Kidney capillary endothelial cell (primary cell): ENCODE results near the gene NRF1.
A peak's percentile ranks its signal among the peaks of the same experiment; 100 is the strongest.
"Not testable (repeated sequence)": the region's sequence is repeated elsewhere in the genome, so short reads cannot be mapped to it uniquely, and the experiment has no call there.

ENCODE experiments used
- DNase-seq: peaks from one replicate; pipeline ENCODE4 v3.0.0-alpha.2; 2018; ENCODE audit warnings: low spot score

The NRF1 gene

GRCh38 chr7:129607471-129608120, 3.9 kb upstream of the NRF1 start:
- peak; percentile 33 for DNase-seq

GRCh38 chr7:129609666-129610065, 1.9 kb upstream of the NRF1 start:
- DNase-seq: no peak

DNA sequence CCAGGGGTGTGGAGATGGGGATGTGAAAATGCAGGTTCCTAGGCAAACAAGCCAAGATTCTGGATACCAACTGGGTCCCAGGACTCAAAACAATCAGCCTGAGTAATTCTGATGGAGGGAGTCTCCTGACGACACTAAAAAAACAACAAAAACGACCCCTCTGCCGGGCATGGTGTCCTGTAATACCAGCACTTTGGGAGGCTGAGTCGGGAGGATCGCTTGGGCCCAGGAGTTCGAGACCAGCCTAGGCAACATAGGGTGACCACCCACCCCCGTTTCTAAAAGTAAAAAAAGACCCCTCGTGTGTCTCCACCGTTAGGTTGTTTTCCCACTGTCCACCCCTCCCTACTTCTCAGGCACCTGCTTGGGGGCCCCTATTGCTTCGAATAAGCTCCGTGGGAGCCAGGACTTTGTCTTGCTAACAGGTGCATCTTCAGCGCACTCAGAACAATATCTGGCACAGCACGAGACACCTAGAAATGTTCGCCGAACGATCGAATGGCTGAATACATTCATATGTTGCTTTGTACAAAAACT, 743 bp upstream of the NRF1 start:
- DNase-seq: no peak

DNA sequence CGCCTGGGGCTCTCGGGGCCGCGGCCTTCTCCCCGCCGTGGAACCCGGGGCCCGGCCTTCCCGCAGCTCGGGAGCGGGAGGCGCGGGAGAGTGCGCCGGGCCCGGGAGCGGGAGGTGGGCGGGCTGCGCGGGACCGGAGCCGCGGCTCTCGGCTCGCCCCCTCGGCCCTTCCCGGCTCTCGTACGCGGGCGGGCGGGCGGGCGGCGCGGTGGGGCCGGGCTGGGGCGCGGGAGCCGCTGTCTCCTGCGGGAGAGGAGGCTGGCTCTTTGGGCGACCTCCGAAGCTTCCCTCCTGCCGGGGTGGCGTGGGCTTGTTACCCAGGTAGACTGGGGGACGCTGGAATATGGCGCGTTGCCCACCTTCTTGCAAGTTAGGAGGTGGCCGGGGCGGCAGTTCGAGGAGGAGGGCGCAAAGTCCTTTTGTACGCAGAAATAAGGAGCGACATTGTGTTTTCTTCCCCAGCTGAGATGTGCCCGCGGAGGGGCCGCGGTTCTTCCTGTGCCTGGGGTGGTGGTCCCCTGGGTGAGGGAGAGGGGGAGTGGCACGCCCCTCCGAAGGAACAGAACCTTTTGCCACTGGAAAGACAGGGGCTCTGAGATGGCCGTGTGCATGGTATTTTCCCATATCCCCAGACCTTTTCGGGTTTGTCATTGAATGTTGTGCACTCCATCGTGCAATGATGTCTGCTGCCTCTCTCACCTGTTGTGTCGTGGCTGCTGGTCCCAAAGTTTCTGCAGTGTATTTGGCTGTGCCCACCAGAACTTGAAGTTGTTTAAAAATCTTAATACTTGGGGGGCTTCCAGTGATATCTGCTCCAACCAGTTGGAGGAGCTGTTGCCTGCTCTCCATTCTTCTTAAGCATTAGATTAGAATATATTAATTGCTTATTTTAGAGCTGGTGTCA, 844 bp downstream of the NRF1 start:
- DNase-seq: peak; percentile 42

DNA sequence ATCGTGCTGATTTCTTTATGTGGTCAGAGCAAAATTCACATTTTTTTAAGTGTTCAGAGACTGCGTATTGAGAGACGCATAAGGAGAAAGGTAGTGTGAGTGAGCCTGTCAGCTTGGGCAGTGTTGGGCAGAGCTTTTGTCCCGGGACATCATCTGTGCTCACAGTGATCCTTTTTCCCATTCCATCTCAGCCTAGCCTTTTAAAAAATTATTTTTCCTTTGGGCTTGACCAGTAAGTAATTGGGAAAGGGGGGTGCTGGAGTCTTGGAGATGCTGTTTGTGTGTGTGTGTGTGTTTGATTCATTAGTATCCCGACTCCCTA, 1.5 kb downstream of the NRF1 start:
- no peak for DNase-seq

- no peak for DNase-seq
Observed at GRCh38 chr7:129615018-129615417, 3.5 kb downstream of the NRF1 start.

- no peak for DNase-seq
Observed at GRCh38 chr7:129616530-129616929, 5.0 kb downstream of the NRF1 start.

GRCh38 chr7:129617178-129617577, 5.7 kb downstream of the NRF1 start:
- no peak for DNase-seq

DNA sequence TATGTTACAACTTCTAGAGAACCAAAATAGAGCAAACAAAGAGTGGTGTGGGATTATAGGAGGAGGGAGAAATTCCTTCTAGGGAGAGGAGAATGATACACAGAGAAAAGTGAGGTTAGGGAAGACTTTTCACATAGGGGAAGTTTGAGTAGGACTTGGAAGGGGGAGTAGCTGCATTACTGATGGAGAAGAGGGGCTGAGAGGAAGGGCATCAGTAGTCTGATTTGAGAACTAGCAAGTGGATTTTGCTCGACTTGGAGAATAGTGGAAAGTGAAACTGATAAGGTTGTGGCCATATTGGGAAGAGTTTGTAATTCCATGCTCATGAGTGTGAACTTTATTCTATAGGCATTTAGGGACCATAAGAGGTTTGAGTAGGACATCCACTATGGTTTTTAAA, 6.1 kb downstream of the NRF1 start:
- DNase-seq: no peak

DNA sequence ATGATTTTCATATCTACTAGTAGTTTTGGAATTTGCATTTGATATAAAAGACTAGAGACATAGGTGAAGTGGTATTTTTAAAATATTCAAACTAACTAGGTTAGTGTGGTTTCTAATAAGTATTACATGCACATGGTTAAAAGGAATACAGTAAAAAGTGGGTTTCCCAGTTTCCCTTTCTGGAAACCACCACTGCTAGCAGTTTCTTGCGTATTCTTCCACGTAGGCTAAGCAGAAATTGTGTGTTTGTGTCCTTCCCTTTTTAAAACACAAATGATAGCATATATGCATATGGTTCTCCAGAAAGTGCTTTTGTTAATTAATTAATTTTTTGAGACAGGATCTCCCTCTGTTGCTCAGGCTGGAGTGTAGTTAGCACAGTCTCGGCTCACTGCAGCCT, 15.4 kb downstream of the NRF1 start:
- DNase-seq: no peak

DNA sequence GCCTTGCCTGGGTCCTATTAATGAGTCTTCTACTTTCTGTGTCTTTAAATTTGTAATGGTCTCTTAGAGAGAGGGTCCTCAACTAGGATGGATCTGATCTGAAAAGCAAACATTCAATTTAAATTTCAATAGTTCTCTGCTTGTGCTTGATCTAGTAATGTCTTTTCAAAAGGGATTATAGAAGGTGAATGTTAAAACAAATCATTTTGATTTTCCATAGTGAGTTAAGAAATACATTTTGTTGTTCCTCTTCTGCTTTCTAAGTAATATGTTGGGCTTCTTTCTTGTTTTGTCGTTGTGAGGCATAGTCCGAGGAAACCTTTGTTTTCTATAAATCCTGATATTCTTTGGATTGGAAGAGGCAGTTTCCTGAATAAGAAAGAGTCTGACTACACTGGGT, 18.8 kb downstream of the NRF1 start:
- no peak for DNase-seq

- no peak for DNase-seq
Observed at GRCh38 chr7:129634361-129635034, 23.0 kb downstream of the NRF1 start.

DNA sequence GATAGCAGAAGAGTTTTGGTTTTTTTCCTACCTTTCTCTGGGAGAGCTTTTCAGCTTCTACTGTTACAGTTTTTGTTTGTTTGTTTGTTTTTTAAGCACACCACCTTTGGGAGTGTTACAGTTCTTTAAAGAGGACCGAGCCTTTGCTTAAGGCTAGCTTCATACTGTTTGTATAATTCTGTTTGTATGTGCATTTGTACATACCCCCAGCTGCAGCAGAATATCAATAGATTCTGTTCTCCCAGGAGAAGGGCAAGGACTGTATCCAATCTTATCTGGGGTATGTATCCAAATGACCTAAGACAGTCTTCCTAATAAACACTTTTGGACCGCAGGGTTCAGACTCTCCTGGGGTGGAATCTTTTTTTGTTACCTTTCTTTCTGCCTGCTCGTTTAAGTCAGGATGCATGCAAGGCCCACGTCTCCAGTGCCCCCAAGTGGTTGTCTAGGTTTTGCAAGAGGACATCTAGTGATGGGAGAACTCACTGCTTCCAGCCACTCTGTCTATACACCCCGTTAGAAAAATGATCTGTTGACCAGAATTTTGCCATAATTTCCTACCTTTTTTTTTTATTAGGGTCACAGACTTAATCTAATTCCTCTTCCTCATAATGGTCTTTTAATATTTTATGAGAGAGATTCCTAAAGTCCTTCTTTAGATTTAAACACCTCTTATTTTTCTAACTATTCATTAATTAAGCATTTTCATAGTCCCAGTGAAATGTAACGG, 23.9 kb downstream of the NRF1 start:
- peak; percentile 67 for DNase-seq

DNA sequence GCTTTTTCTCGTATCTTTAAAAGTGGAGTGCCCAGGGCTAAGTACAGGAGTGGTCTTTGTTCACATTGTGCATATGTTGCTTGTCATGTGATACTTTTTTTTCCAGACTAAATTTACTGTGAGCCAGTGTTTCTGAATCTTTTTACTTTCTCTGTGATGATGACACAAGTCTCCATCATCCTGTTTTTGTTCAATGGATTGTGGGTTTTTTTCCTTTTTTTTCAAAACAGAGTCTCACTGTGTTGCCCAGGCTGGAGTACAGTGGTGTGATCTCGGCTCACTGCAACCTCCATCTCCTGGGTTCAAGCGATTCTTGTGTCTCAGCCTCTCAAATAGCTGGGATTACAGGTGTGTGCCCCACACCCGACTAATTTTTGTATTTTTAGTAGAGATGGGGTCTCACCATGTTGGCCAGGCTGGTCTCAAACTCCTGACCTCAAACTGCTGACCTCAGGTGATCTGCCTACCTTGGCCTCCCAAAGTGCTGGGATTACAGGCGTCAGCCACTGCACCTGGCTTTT, 24.6 kb downstream of the NRF1 start:
- DNase-seq: not testable (repeated sequence)

DNA sequence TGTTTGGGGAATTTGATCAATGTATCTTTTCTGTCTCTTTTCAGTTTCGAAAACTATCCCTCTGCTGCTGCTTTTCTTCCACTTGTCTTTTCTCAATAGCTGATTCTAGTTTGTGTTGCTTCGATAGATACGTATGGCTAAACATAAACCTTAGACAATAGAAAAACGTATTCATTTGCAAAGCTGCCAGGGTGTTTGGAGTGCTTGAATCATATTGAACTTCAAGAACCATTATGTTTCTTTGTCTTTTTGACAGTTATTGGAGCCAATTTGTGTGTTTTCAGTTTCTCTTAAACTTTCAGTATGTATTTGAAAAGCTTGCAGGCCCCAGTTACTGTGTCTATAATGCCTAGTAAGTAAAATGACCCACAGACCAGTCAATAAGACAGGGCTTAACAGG, 25.1 kb downstream of the NRF1 start:
- no peak for DNase-seq

DNA sequence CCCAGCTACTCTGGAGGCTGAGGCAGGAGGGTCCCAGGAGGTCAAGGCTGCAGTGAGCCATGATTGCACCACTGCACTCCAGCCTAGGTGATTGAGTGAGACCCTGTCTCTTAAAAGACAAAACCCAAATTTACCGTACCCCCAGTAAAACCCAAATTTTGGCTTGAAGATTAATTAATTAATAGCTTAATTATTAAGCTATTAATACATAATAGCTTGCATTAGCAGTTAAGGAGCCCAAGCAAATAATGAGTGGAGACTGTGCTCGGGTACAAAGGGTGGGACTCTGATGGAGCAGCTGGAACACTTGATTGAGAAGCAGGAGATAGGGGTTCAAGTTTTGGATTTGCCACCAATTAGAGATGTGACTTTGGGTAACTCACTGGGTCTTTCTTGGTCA, 28.9 kb downstream of the NRF1 start:
- DNase-seq: no peak

- no peak for DNase-seq
Observed at GRCh38 chr7:129642871-129643549, 31.5 kb downstream of the NRF1 start.

DNA sequence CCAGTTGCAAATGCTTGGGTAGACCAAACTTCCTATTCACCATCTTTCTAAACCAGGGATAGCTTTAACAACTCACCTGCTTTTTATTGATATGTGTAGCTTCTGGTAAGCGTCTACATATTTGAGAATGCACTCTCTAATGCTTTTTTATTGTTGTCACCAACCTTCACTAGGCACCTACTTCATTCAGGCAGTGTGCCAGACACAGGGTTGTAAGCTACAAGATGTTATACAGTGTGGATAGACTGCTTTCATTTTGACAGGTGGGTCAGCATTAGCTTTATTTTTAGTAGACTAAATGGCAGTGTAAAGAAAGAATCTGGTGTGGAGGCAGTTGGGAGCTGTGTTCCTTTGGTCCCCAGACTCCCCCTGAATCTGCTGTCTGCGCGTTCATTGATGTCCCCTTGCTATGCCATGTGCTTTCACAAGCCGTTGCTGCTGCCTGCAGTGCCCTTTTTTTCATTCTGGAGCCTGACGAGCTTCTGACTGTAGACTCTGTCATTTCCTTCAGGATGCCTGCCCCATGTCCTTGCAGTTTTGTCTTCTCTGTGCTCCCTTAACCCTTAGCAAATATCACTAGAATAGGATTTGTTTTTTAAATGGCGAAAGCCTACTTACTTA, 32.1 kb downstream of the NRF1 start:
- DNase-seq: peak; percentile 64

GRCh38 chr7:129644634-129645230, 33.2 kb downstream of the NRF1 start:
- DNase-seq: peak; percentile 61

- no peak for DNase-seq
Observed at GRCh38 chr7:129646369-129647021, 35.0 kb downstream of the NRF1 start.
